WTC11 (cell line): Measurements from ENCODE around the gene GLRA1. TPM values are rescaled to one million over a fixed set of nuclear protein-coding genes. Genes with fewer than 3 reads are reported as not detected.

Experiments
- ATAC-seq: fragments of 200-7000 bp; cut with Tn5 transposase; 2 replicates; pipeline ENCODE4 v1.10.0; 2021; ENCODE audit warnings: mild to moderate bottlenecking, moderate library complexity
- CTCF ChIA-PET: fragments of 300-600 bp; sonication (Branson Sonifier 250); formaldehyde crosslinking; loops from one replicate; lab custom pipeline; 2021; ENCODE audit warnings: antibody characterized with exemption; lab: Charles Lee
- POLR2A ChIA-PET: fragments of 350-600 bp; sonication (Branson Sonifier 250); formaldehyde crosslinking; loops from one replicate; lab custom pipeline; 2021; ENCODE audit warnings: antibody characterized with exemption; lab: Charles Lee
- DNase-seq: peaks from one replicate; pipeline ENCODE4 v3.0.0; 2021; ENCODE audit warnings: low spot score
- H3K27ac Mint-ChIP-seq: 2 replicates; pipeline ENCODE4 v1.8.0; 2021; ENCODE audit warnings: mixed read lengths
- H3K27me3 Mint-ChIP-seq: 2 replicates; pipeline ENCODE4 v1.8.0; 2021; ENCODE audit warnings: low read depth, mild to moderate bottlenecking, moderate library complexity, mixed read lengths
- H3K36me3 Mint-ChIP-seq: 2 replicates; pipeline ENCODE4 v1.8.0; 2021; ENCODE audit warnings: mixed read lengths
- H3K4me1 Mint-ChIP-seq: 2 replicates; pipeline ENCODE4 v1.8.0; 2022; ENCODE audit warnings: mixed read lengths
- H3K4me3 Mint-ChIP-seq: 2 replicates; pipeline ENCODE4 v1.8.0; 2021; ENCODE audit warnings: mild to moderate bottlenecking, moderate library complexity, mixed read lengths
- H3K9me3 Mint-ChIP-seq: 2 replicates; pipeline ENCODE4 v1.8.0; 2021; ENCODE audit warnings: mixed read lengths
- ATF1 ChIP-seq: sonication (generic); formaldehyde crosslinking; IDR thresholded peaks from 2 replicates; pipeline ENCODE4 v1.8.1; 2023; ENCODE audit warnings: mild to moderate bottlenecking, moderate library complexity, missing genetic modification reagents
- EMX1 ChIP-seq: fragments of 250-450 bp; sonication (Bioruptor Pico); IDR thresholded peaks from 2 replicates; pipeline ENCODE4 v1.8.0; 2021; ENCODE audit warnings: mild to moderate bottlenecking
- ESRRA ChIP-seq: sonication (generic); formaldehyde crosslinking; IDR thresholded peaks from 2 replicates; pipeline ENCODE4 v1.8.1; 2022; ENCODE audit warnings: mild to moderate bottlenecking, missing genetic modification reagents, borderline replicate concordance
- ETV6 ChIP-seq: sonication (generic); formaldehyde crosslinking; IDR thresholded peaks from 2 replicates; pipeline ENCODE4 v1.8.1; 2022; ENCODE audit warnings: mild to moderate bottlenecking, missing genetic modification reagents
- FOXJ3 ChIP-seq: sonication (generic); formaldehyde crosslinking; IDR thresholded peaks from 2 replicates; pipeline ENCODE4 v1.9.0; 2021; ENCODE audit warnings: missing genetic modification reagents, mild to moderate bottlenecking, borderline replicate concordance
- FOXK1 ChIP-seq: sonication (generic); formaldehyde crosslinking; IDR thresholded peaks from 2 replicates; pipeline ENCODE4 v1.8.0; 2022; ENCODE audit warnings: mild to moderate bottlenecking, moderate library complexity, missing genetic modification reagents
- FOXP1 ChIP-seq: sonication (generic); formaldehyde crosslinking; IDR thresholded peaks from 2 replicates; pipeline ENCODE4 v1.8.0; 2022; ENCODE audit warnings: missing genetic modification reagents, mild to moderate bottlenecking, moderate library complexity, borderline replicate concordance
- GRHL2 ChIP-seq: fragments of 250-450 bp; sonication (Bioruptor Pico); IDR thresholded peaks from 2 replicates; pipeline ENCODE4 v1.8.0; 2022; ENCODE audit warnings: mild to moderate bottlenecking, moderate library complexity; ENCODE audit not compliant: insufficient replicate concordance, severe bottlenecking
- GTF2I ChIP-seq: fragments of 250-450 bp; sonication (Bioruptor Pico); conservative IDR thresholded peaks from 2 replicates; pipeline ENCODE4 v1.4.0; 2021; ENCODE audit warnings: mild to moderate bottlenecking
- JAZF1 ChIP-seq: fragments of 250-450 bp; sonication (Bioruptor Pico); IDR thresholded peaks from 2 replicates; pipeline ENCODE4 v1.9.0; 2021; ENCODE audit warnings: moderate library complexity, mild to moderate bottlenecking, inconsistent platforms
- JUN ChIP-seq: sonication (generic); formaldehyde crosslinking; IDR thresholded peaks from 2 replicates; pipeline ENCODE4 v1.8.0; 2023; ENCODE audit warnings: mild to moderate bottlenecking, missing genetic modification reagents
- TEAD4 ChIP-seq: sonication (generic); formaldehyde crosslinking; IDR thresholded peaks from 2 replicates; pipeline ENCODE4 v1.8.0; 2022; ENCODE audit warnings: mild to moderate bottlenecking, missing genetic modification reagents
- total RNA-seq: library from RNA; stranded (reverse); gene quantifications from 3 replicates; pipeline ENCODE4 v1.2.3, GENCODE V29; 2021
- TF ChIP-seq, protein P1 (sequence below): sonication (generic); formaldehyde crosslinking; IDR thresholded peaks from 2 replicates; pipeline ENCODE4 v1.8.1; 2022; ENCODE audit warnings: low read depth, missing genetic modification reagents, borderline replicate concordance
- TF ChIP-seq, protein P2 (sequence below): sonication (generic); formaldehyde crosslinking; IDR thresholded peaks from 2 replicates; pipeline ENCODE4 v1.8.1; 2023; ENCODE audit warnings: mild to moderate bottlenecking, missing genetic modification reagents, moderate library complexity
- TF ChIP-seq, protein P3 (sequence below): sonication (generic); formaldehyde crosslinking; IDR thresholded peaks from 2 replicates; pipeline ENCODE4 v1.8.0; 2022; ENCODE audit warnings: mild to moderate bottlenecking, missing genetic modification reagents
- TF ChIP-seq, protein P4 (sequence below): fragments of 250-450 bp; sonication (Bioruptor Pico); IDR thresholded peaks from 2 replicates; pipeline ENCODE4 v1.9.0; 2021; ENCODE audit warnings: mild to moderate bottlenecking
- TF ChIP-seq, protein P5 (sequence below): sonication (generic); formaldehyde crosslinking; IDR thresholded peaks from 2 replicates; pipeline ENCODE4 v1.8.0; 2023; ENCODE audit warnings: mild to moderate bottlenecking, missing genetic modification reagents
- TF ChIP-seq, protein P6 (sequence below): sonication (generic); formaldehyde crosslinking; IDR thresholded peaks from 2 replicates; pipeline ENCODE4 v1.8.1; 2023; ENCODE audit warnings: mild to moderate bottlenecking, missing genetic modification reagents
- TF ChIP-seq, protein P7 (sequence below): fragments of 250-450 bp; sonication (Bioruptor Pico); IDR thresholded peaks from 2 replicates; pipeline ENCODE4 v1.8.0; 2021; ENCODE audit warnings: mild to moderate bottlenecking

Gene GLRA1
- total RNA-seq, 1 experiment from 2014 or later, result not detected

DNA sequence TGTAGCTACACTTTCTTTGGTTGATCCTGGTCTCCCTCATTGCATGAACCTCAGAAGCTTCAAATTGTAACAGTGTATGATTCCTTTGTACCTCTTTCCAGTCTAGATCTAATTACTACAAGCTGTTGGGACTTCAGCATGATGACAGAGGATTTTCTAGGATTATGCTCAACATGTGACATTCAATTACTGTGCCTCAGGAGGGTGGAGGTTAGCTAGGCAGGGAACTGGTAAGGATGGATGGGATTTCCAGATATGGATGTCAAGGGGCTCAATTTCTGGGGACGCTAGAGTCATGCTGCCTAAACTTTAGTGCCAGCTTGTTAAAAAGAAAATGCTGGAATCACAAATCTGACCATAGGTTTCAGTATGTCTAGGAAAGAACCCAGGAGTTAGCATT lies 29.2 kb upstream of the GLRA1 start (continued):
- TF ChIP-seq, protein P1, sequence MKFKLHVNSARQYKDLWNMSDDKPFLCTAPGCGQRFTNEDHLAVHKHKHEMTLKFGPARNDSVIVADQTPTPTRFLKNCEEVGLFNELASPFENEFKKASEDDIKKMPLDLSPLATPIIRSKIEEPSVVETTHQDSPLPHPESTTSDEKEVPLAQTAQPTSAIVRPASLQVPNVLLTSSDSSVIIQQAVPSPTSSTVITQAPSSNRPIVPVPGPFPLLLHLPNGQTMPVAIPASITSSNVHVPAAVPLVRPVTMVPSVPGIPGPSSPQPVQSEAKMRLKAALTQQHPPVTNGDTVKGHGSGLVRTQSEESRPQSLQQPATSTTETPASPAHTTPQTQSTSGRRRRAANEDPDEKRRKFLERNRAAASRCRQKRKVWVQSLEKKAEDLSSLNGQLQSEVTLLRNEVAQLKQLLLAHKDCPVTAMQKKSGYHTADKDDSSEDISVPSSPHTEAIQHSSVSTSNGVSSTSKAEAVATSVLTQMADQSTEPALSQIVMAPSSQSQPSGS (CRISPR knock-in tag), result no peak
- TF ChIP-seq, all 79 proteins: peak for 0

DNA sequence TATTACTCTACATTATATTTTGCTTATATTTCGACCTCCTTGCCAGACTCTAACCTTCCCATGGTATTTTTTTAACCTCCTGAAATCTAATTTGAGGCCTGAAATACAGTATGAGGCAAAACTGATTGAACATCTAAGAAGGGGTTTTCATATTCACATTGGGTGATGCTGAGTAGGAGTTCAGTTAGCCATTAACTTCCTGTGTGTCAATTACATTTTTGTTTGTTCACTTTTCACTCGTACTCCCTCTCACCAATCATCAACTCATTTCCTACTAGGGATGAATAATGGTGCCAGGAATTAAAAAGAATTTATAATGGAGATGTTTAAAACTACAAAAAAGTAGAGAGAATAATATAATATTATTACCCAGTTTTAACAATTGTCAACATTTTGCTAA lies 27.6 kb upstream of the GLRA1 start:
- Mint-ChIP-seq H3K36me3 (no peaks in the 10 kb centered on the region), H3K9me3 (no peaks in the 10 kb centered on the region), H3K4me3 (no peak overlapping the region), H3K27ac (no peak overlapping the region), H3K4me1 (peaks cover 10% of the 10 kb centered on the region), H3K27me3 (no peaks in the 10 kb centered on the region)
- ATAC-seq, result no peak
- ChIA-PET CTCF (no interaction called here), POLR2A (no interaction called here)
- no peak for DNase-seq
- TF ChIP-seq, protein P2, sequence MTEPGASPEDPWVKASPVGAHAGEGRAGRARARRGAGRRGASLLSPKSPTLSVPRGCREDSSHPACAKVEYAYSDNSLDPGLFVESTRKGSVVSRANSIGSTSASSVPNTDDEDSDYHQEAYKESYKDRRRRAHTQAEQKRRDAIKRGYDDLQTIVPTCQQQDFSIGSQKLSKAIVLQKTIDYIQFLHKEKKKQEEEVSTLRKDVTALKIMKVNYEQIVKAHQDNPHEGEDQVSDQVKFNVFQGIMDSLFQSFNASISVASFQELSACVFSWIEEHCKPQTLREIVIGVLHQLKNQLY (CRISPR knock-in tag), result no peak
- TF ChIP-seq FOXP1, result no peak
- TF ChIP-seq, protein P1 (CRISPR knock-in tag), result no peak
- no peak for TF ChIP-seq GRHL2 (CRISPR knock-in tag)
- no peak for TF ChIP-seq JUN (CRISPR knock-in tag)
- no peak for TF ChIP-seq FOXJ3 (CRISPR knock-in tag)
- TF ChIP-seq, protein P3, sequence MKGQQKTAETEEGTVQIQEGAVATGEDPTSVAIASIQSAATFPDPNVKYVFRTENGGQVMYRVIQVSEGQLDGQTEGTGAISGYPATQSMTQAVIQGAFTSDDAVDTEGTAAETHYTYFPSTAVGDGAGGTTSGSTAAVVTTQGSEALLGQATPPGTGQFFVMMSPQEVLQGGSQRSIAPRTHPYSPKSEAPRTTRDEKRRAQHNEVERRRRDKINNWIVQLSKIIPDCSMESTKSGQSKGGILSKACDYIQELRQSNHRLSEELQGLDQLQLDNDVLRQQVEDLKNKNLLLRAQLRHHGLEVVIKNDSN (CRISPR knock-in tag), result no peak
- TF ChIP-seq TEAD4 (CRISPR knock-in tag), result no peak
- TF ChIP-seq, protein P4, sequence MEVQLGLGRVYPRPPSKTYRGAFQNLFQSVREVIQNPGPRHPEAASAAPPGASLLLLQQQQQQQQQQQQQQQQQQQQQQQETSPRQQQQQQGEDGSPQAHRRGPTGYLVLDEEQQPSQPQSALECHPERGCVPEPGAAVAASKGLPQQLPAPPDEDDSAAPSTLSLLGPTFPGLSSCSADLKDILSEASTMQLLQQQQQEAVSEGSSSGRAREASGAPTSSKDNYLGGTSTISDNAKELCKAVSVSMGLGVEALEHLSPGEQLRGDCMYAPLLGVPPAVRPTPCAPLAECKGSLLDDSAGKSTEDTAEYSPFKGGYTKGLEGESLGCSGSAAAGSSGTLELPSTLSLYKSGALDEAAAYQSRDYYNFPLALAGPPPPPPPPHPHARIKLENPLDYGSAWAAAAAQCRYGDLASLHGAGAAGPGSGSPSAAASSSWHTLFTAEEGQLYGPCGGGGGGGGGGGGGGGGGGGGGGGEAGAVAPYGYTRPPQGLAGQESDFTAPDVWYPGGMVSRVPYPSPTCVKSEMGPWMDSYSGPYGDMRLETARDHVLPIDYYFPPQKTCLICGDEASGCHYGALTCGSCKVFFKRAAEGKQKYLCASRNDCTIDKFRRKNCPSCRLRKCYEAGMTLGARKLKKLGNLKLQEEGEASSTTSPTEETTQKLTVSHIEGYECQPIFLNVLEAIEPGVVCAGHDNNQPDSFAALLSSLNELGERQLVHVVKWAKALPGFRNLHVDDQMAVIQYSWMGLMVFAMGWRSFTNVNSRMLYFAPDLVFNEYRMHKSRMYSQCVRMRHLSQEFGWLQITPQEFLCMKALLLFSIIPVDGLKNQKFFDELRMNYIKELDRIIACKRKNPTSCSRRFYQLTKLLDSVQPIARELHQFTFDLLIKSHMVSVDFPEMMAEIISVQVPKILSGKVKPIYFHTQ (CRISPR knock-in tag), result no peak
- TF ChIP-seq FOXK1, result no peak
- no peak for TF ChIP-seq ESRRA (CRISPR knock-in tag)
- TF ChIP-seq, protein P5, sequence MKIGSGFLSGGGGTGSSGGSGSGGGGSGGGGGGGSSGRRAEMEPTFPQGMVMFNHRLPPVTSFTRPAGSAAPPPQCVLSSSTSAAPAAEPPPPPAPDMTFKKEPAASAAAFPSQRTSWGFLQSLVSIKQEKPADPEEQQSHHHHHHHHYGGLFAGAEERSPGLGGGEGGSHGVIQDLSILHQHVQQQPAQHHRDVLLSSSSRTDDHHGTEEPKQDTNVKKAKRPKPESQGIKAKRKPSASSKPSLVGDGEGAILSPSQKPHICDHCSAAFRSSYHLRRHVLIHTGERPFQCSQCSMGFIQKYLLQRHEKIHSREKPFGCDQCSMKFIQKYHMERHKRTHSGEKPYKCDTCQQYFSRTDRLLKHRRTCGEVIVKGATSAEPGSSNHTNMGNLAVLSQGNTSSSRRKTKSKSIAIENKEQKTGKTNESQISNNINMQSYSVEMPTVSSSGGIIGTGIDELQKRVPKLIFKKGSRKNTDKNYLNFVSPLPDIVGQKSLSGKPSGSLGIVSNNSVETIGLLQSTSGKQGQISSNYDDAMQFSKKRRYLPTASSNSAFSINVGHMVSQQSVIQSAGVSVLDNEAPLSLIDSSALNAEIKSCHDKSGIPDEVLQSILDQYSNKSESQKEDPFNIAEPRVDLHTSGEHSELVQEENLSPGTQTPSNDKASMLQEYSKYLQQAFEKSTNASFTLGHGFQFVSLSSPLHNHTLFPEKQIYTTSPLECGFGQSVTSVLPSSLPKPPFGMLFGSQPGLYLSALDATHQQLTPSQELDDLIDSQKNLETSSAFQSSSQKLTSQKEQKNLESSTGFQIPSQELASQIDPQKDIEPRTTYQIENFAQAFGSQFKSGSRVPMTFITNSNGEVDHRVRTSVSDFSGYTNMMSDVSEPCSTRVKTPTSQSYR (CRISPR knock-in tag), result no peak
- no peak for TF ChIP-seq GTF2I (CRISPR knock-in tag)
- no peak for TF ChIP-seq JAZF1 (CRISPR knock-in tag)
- TF ChIP-seq ETV6 (CRISPR knock-in tag), result no peak
- TF ChIP-seq ATF1, result no peak
- TF ChIP-seq, protein P6, sequence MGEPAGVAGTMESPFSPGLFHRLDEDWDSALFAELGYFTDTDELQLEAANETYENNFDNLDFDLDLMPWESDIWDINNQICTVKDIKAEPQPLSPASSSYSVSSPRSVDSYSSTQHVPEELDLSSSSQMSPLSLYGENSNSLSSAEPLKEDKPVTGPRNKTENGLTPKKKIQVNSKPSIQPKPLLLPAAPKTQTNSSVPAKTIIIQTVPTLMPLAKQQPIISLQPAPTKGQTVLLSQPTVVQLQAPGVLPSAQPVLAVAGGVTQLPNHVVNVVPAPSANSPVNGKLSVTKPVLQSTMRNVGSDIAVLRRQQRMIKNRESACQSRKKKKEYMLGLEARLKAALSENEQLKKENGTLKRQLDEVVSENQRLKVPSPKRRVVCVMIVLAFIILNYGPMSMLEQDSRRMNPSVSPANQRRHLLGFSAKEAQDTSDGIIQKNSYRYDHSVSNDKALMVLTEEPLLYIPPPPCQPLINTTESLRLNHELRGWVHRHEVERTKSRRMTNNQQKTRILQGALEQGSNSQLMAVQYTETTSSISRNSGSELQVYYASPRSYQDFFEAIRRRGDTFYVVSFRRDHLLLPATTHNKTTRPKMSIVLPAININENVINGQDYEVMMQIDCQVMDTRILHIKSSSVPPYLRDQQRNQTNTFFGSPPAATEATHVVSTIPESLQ (CRISPR knock-in tag), result no peak
- TF ChIP-seq, protein P7, sequence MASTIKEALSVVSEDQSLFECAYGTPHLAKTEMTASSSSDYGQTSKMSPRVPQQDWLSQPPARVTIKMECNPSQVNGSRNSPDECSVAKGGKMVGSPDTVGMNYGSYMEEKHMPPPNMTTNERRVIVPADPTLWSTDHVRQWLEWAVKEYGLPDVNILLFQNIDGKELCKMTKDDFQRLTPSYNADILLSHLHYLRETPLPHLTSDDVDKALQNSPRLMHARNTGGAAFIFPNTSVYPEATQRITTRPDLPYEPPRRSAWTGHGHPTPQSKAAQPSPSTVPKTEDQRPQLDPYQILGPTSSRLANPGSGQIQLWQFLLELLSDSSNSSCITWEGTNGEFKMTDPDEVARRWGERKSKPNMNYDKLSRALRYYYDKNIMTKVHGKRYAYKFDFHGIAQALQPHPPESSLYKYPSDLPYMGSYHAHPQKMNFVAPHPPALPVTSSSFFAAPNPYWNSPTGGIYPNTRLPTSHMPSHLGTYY (CRISPR knock-in tag), result no peak
- no peak for TF ChIP-seq EMX1 (CRISPR knock-in tag)
